SK-N-MC (cell line): Measurements from ENCODE around the gene ZNF80.

Experiments used
- EZH2 ChIP-seq: fragments of 200-600 bp; sonication (generic); IDR thresholded peaks from one replicate; pipeline ENCODE4 v1.6.1; 2017; ENCODE audit warnings: antibody characterized with exemption
- POLR2AphosphoS5 ChIP-seq: IDR thresholded peaks from 2 replicates; pipeline ENCODE4 v1.6.1; 2012; ENCODE audit warnings: mild to moderate bottlenecking, low read depth, low read length, borderline replicate concordance

DNA sequence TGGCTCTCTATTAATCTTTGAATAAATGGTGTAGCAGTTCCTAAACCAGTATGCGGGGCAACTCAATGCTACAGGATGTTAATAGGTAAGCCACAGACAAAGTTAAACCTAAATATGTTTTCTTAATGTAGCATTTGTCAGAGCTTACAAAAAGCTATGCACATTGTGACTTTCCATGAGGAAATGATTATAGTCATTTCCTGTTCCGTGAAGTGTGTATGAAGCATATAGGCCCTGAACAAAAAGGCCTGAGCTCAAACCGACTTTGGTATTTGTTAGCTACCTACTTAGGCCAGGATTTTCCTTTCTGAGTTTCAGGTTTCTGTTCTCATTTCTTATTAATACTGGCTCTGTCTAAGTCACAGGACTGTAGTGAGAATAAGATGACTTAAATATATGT lies 14.2 kb downstream of the ZNF80 start:
- TF ChIP-seq EZH2: no peak
- no peak for TF ChIP-seq POLR2AphosphoS5
